HCEC 1CT (cell line): ENCODE measurements around the gene DIPK1B.
"Not testable (repeated sequence)": the region's sequence is repeated elsewhere in the genome, so short reads cannot be mapped to it uniquely, and the experiment has no call there.

Source experiments
- DNase-seq: peaks from one replicate; pipeline ENCODE4 v3.0.0-alpha.2; 2017

Gene DIPK1B

DNA sequence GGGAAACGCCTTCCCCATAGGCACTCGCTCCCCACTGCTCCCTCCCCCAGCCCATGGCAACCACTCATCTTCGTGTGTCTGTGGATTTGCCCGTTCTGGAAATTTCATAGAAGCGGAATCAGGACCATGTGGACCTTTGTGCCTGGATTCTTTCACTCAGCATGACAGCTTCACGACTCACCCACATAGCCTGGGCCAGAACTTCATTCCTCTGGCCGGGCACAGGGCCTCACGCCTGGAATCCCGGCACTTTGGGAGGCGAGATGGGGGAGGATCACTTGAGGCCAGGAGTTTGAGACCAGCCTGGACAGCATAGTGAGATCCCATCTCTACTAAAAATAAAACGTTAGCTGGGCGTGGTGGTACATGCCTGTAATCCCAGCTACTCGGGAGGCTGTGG, 12.1 kb upstream of the DIPK1B start:
- peak; percentile 42 for DNase-seq

- no peak for DNase-seq
Measured at GRCh38 chr9:136700959-136701667, 11.3 kb upstream of the DIPK1B start.

GRCh38 chr9:136701668-136702053, 10.7 kb upstream of the DIPK1B start:
- DNase-seq = no peak

- DNase-seq = no peak
Measured at GRCh38 chr9:136703276-136703860, 9.0 kb upstream of the DIPK1B start.

- DNase-seq = not testable (repeated sequence)
Measured at GRCh38 chr9:136704741-136705140, 7.6 kb upstream of the DIPK1B start.

GRCh38 chr9:136705564-136705963, 6.8 kb upstream of the DIPK1B start:
- DNase-seq = no peak

DNA sequence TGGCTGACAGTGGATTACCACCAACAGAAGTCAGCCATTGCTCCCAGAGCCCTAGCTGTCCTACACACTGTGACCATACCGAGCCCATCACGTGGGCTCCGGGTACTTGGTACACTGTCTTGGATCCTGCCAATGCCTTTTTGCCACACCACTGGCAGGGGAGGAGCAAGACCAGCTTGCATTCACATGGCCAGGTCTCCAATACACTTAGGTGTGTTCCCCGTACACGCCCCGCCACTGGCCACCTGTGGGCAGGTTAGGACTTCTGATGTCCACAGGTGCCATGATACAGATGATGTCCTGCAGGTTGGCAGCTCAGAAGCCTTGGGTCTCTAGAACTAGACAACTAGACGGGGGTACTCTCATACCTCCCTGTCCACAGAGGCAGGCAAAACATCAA, 5.4 kb upstream of the DIPK1B start:
- no peak for DNase-seq

- no peak for DNase-seq
Measured at GRCh38 chr9:136707849-136708517, 4.4 kb upstream of the DIPK1B start.

DNA sequence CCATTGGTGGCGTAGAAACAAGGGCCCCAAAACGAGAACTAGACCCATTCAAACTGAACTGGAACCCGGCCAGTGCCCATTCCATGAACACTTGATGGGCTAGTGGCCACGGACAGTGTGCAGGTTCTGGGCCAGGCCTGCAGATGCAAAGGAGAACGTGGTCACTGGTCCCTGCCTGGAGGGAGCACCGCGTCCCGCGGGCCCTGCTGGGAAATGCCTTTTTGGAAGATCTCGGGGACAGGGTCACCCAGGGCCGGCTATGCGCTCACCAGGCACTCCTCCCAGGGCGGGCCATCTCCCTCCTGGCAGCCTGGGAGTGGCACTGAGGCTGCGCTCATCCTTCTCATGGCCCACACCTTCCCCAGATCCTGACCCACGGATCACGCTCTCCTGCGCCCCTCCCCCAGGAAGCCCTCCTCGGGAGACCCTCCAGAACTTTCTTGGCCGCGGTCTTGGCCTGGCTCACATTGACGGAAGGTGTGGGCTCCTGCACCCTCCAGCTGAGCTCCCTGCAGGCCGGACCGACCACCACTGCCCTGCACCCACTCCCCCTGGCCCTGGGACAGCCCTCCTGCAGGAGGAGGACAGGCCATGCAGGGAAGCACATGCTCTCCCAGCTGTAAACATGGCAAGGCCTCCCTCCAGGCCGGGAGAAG, 2.8 kb upstream of the DIPK1B start:
- DNase-seq = no peak

DNA sequence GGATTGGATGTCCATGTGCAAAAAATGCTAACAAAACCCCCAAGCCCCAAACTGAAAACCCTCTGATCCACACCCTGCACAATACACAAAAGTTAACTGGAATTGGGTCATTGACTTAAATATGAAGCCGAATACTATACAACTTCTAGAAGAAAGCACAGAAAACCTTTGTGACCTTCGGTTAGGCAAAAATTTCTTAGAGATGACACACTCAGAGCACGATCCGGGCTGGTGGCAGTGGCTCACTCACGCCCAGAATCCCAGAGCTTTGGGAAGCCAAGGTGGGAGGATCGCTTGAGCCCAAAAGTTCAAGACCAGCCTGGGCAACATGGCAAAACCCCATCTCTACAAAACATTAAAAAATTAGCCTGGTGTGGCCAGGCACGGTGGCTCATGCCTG, 1.8 kb upstream of the DIPK1B start:
- no peak for DNase-seq

DNA sequence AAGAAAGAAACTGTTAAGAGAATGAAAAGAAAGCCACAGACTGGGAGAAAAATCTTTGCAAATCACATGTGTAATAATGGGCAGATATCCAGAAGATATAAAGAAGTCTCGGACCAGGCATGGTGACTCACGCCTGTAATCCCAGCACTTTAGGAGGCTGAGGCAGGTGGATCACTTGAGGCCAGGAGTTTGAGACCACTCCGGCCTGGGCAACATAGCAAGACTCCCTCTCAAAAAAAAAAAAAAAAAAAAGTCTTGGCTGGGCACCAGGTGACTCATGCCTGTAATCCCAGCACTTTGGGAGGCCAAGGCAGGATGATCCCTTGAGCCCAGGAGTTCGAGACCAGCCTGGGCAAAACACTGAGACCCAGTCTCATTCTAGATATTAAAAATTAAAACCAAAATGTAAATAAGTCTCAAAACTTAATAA, 1.1 kb upstream of the DIPK1B start:
- peak; percentile 50 for DNase-seq

GRCh38 chr9:136712690-136713544, 545 bp downstream of the DIPK1B start:
- no peak for DNase-seq

DNA sequence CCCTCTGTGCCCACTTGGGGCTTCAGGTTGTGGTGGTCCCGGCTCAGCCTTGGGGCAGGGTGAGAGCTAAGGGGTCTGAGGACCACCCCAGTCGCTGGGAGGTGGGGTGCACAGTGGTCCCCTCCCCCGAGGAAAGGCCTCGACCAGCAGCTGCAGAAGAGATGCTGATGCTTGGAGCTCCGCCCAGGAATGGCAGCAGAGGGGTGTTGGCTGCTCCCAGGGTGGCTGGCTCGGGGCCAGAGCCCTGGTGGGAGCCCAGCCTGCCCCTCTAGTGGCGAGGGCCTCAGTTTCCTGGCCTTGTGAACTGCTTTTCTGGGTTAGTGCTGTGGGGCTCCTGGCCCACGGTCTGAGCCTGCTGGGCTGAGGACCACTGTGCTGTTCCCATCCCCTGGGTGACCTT, 1.2 kb downstream of the DIPK1B start:
- DNase-seq = no peak

DNA sequence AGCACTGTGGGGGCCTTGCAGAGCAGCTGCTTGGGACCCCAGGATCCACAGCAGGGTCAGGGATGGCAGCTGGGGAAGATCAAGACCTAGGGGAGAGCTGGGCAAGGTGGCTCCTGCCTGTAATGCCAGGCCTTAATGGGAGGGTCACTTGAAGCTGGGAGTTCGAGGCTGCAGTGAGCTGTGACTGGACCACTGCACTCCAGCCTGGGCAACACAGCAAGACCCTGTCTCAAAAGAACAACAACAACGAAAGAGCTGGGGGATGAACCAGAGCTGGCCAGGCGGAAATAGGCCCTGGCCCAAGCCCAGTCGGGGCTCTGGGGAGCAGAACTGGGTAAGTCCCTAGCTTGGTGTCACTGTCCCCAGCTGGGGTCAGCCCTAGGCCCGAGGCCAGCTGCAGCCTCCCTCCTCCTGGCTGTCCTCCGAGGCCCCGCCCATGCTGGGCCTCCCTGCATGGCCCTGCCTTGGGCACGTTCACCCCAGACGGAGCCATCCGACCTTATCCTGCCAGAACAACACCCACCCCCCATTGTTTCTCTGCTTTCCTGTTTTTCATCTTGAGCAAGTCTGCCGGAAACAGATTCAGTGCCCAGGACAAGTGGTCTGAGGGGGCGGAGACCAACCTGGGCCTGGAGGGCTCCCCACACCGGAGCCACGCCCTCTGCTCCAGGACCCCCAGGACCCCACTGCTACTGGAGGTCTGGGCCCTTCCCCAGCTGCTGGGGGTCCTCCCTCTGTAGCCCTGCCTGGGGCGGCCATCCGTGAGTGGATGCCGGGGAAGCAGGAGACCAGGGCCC, 1.9 kb downstream of the DIPK1B start:
- DNase-seq = no peak

DNA sequence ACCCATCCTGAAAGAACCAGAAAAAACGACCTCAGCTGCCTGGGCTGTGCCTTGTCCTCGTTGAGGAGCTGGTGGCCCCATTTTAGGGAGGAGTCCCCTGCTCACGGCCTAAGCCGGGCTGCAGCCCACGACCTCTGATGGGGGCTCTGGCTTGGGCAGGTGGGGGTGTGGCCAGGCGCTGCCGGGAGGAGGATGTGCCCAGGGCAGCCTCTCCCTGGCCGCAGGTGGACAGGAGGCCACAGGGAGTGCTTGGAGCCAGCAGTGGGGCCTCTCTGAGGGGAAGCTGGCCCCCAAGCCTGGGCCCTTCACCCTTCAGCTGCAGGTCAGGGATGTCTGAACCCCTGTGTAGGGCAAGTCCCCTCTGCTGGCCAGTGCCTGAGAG, 2.5 kb downstream of the DIPK1B start:
- DNase-seq = no peak

DNA sequence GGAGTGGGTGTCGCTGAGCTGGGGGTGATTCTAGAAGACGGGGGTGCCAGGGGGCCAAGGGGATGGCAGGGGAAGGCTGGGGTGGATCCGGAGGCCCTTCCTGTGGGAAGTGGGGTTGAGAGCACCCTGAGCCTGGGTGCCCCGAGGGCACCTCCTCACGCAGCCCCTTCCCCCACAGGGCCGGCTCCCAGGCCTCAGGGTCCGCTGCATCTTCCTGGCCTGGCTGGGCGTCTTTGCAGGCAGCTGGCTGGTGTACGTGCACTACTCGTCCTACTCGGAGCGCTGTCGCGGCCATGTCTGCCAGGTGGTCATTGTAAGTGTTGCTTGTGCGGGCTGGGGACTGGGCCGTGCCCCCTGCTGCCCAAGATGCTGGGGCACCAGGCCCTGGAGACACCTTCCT, 5.0 kb downstream of the DIPK1B start:
- no peak for DNase-seq

- no peak for DNase-seq
Measured at GRCh38 chr9:136718345-136719194, 6.2 kb downstream of the DIPK1B start.

DNA sequence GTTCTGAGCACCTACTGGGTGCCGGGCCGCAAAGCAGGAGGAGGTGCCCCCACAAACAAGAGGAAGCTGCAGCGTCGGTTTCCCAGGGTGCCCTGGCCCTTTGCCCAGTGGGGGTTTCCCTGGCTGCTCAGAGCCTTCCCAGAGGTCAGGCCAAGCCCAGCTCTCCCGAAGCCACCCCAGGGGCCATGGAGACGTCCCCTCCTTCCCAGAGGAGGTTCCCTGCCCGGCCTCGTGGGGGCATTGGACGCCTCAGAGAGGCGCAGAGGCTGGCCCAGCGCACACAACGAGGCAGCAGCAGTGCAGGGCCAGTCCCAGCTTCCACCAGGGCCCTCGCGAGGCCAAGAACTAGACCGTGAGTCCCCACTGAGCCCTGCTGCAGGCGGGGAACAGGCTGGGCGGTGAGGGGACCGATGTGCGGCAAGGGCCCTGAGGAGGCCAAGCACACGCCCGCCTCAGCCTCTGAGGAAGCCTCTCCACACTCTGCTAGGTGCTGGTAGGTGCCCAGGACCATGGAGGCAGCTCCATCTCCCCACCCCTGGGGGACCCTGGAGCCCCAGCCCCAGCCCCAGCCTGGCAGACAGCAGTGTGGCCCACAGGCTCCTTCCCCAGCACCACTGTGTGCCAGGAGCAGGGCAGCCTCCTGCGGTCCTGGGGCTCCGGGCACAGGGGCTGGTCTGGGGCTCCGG, 7.0 kb downstream of the DIPK1B start:
- DNase-seq = no peak

GRCh38 chr9:136720251-136720897, 8.0 kb downstream of the DIPK1B start:
- peak; percentile 9 for DNase-seq

DNA sequence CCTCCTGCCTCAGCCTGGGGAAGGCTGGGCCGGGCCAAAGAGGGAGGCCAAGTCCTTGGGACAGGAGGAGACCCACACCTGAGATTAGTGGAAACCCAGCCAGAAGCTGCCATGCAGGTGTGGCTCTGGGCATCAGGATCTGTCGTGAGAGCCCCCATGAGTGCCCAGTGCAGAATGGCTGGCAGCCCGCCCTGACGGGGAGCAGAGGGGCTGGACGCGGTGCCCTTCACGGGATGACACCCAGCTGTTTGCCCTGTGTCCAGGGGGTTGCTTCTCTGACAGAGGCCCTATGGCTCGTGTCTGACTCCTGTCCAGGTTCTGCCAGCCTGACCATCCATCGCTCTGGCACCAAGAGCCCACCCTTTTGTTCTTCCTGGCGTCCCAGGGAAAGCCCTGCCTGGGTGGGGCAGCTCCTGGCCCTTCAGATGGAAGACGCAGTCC, 8.5 kb downstream of the DIPK1B start:
- no peak for DNase-seq
